Neuron (in vitro differentiated cells): ENCODE results near the gene AZGP1.
"Not testable (repeated sequence)": the region's sequence is repeated elsewhere in the genome, so short reads cannot be mapped to it uniquely, and the experiment has no call there.

ENCODE experiments used
- H2AFZ ChIP-seq: one replicate; pipeline ENCODE4 v1.6.1; 2013; ENCODE audit warnings: low read depth, mild to moderate bottlenecking, inconsistent platforms, low read length, moderate library complexity
- H3K27me3 ChIP-seq: one replicate; pipeline ENCODE4 v1.6.1; 2013; ENCODE audit warnings: low read length; ENCODE audit not compliant: insufficient read depth
- H3K36me3 ChIP-seq: one replicate; pipeline ENCODE4 v1.6.1; 2013; ENCODE audit warnings: low read length; ENCODE audit not compliant: insufficient read depth
- H3K4me1 ChIP-seq: one replicate; pipeline ENCODE4 v1.6.1; 2013; ENCODE audit warnings: low read length; ENCODE audit not compliant: insufficient read depth
- H3K4me3 ChIP-seq: 2 replicates; pipeline ENCODE4 v1.5.1; 2013; ENCODE audit warnings: mild to moderate bottlenecking, low read length, moderate library complexity
- H3K9me3 ChIP-seq: one replicate; pipeline ENCODE4 v1.6.1; 2013; ENCODE audit warnings: low read length

The AZGP1 gene

GRCh38 chr7:100011516-100011915, 35.7 kb upstream of the AZGP1 start:
- H3K27me3 ChIP-seq, result no peaks in the 10 kb centered on the region
- no peak overlapping the region for H2AFZ ChIP-seq
- H3K4me1 ChIP-seq, result peaks cover 7% of the 10 kb centered on the region
- no peaks in the 10 kb centered on the region for H3K9me3 ChIP-seq
- H3K36me3 ChIP-seq, result no peaks in the 10 kb centered on the region
- H3K4me3 ChIP-seq, result no peak overlapping the region

DNA sequence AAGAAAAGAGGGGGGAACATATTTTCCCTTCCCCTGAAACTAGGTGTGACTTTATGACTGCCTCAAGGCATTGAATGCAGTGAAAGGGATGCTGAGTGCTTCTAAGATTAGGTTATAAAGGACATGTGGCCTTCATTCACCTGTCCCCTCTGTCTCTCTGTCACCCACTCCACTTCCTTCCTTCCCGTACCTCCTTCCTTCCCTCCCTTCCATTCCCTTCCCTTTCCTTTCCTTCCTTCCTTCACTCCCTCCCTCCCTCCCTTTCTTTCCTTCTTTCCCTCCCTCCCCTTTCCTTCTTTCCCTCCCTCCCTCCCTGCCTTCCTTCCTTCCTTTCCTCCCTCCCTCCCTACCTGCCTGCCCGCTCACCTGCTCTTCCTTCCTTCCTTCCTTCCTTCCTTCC, 35.1 kb upstream of the AZGP1 start:
- Histone ChIP-seq H3K4me1 (peaks cover 4% of the 10 kb centered on the region), H3K27me3 (no peaks in the 10 kb centered on the region), H2AFZ (no peak overlapping the region), H3K9me3 (no peaks in the 10 kb centered on the region), H3K36me3 (no peaks in the 10 kb centered on the region), H3K4me3 (no peak overlapping the region)

DNA sequence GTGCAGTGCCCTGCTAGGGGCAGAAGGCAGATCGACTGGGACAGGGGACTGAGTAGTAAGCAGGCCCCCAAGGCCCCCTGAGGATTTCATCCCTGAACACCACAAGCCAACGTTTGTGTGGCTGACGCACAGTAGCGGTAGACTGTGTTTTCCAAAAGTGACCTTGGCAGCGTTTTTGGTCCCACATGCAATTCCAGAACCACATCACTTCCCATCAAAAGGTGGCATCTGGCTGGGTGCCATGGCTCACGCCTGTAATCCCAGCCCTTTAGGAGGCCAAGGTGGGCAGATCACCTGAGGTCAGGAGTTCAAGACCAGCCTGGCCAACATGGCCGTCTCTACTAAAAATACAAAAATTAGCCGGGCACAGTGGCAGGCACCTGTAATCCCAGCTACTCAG, 34.1 kb upstream of the AZGP1 start:
- not testable (repeated sequence) for H3K4me3 ChIP-seq, H3K9me3 ChIP-seq, H2AFZ ChIP-seq, H3K36me3 ChIP-seq, H3K4me1 ChIP-seq, H3K27me3 ChIP-seq

DNA sequence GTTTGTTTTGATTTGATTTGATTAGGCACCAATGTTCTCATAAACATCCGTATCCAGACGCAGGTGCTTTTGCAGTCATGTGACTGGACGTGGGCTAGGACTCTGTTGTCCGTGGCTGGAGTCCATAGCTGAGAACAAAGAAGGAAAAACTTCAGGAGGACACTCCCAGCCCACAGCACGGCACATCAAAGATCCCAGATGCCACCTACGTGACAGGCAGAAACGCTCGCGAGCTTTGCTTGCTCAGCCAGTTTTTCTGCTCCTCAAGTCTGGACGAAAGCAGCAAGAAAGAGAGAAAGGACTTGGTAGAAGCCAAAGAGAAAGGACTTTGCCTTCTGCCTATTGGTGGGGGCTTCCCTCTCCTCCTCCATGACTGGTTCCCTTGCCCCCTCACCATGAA, 32.7 kb upstream of the AZGP1 start:
- H3K27me3 ChIP-seq, result no peaks in the 10 kb centered on the region
- H3K4me1 ChIP-seq, result peaks cover 3% of the 10 kb centered on the region
- no peaks in the 10 kb centered on the region for H3K9me3 ChIP-seq
- no peak overlapping the region for H2AFZ ChIP-seq
- no peak overlapping the region for H3K4me3 ChIP-seq
- H3K36me3 ChIP-seq, result no peaks in the 10 kb centered on the region

DNA sequence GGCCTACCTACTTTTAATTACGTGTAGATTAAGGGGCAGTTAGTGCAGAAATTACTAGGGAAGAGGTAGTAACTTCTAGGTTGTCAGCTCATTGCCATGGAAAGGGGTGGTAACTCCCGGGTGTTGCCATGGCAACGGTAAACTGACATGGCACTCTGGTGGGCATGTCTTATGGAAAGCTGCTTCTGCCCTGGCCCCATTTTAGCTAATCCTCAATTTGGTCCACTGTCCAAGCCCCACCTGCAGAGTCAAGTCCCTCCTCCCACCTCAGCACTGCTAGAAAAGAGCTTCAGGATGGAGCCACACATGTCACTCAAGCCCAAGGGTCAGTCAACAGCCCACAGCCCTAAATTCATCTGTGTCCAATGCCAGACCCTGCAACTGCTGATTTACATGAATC, 32.1 kb upstream of the AZGP1 start:
- no peak overlapping the region for H2AFZ ChIP-seq
- H3K36me3 ChIP-seq, result no peaks in the 10 kb centered on the region
- no peak overlapping the region for H3K4me3 ChIP-seq
- H3K9me3 ChIP-seq, result no peaks in the 10 kb centered on the region
- H3K4me1 ChIP-seq, result peaks cover 3% of the 10 kb centered on the region
- no peaks in the 10 kb centered on the region for H3K27me3 ChIP-seq

GRCh38 chr7:100003711-100004661, 28.2 kb upstream of the AZGP1 start:
- Histone ChIP-seq H2AFZ (peak overlapping the region; percentile 57), H3K9me3 (no peaks in the 10 kb centered on the region), H3K4me1 (peaks cover 3% of the 10 kb centered on the region), H3K36me3 (no peaks in the 10 kb centered on the region), H3K27me3 (peaks cover 5% of the 10 kb centered on the region), H3K4me3 (no peak overlapping the region)

DNA sequence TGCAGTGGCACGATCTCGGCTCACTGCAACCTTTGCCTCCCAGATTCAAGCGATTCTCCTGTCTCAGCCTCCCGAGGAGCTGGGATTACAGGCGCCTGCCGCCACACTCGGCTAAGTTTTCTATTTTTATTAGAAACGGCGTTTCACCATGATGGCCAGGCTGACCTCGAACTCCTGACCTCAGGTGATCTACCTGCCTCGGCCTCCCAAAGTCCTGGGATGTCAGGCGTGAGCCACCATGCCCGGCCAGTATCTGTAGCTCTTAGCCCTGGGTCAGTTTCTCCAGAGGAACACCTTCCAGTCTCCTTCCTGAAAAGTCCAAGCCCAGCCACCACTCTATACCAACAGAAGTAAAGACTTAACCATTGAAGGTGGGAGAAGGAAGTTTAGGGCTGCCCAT, 24.4 kb upstream of the AZGP1 start:
- no peak overlapping the region for H2AFZ ChIP-seq
- peaks cover 5% of the 10 kb centered on the region for H3K27me3 ChIP-seq
- H3K9me3 ChIP-seq, result no peaks in the 10 kb centered on the region
- no peak overlapping the region for H3K4me3 ChIP-seq
- H3K36me3 ChIP-seq, result no peaks in the 10 kb centered on the region
- H3K4me1 ChIP-seq, result peaks cover 3% of the 10 kb centered on the region

GRCh38 chr7:99997545-99998137, 21.8 kb upstream of the AZGP1 start:
- Histone ChIP-seq H3K36me3 (no peaks in the 10 kb centered on the region), H3K4me3 (no peak overlapping the region), H3K27me3 (peaks cover 5% of the 10 kb centered on the region)

GRCh38 chr7:99996755-99997544, 21.1 kb upstream of the AZGP1 start:
- H3K4me1 ChIP-seq, result no peaks in the 10 kb centered on the region
- H3K27me3 ChIP-seq, result peaks cover 5% of the 10 kb centered on the region
- H3K4me3 ChIP-seq, result no peak overlapping the region
- H3K36me3 ChIP-seq, result no peaks in the 10 kb centered on the region
- no peaks in the 10 kb centered on the region for H3K9me3 ChIP-seq
- H2AFZ ChIP-seq, result no peak overlapping the region

More at GRCh38 chr7:99997545-99998137, 21.8 kb upstream of the AZGP1 start:
- no peaks in the 10 kb centered on the region for H3K9me3 ChIP-seq
- no peaks in the 10 kb centered on the region for H3K4me1 ChIP-seq
- H2AFZ ChIP-seq, result no peak overlapping the region

- no peaks in the 10 kb centered on the region for H3K36me3 ChIP-seq
- H3K4me1 ChIP-seq, result no peaks in the 10 kb centered on the region
- no peaks in the 10 kb centered on the region for H3K27me3 ChIP-seq
- H3K4me3 ChIP-seq, result no peak overlapping the region
- no peaks in the 10 kb centered on the region for H3K9me3 ChIP-seq
- no peak overlapping the region for H2AFZ ChIP-seq
Measured at GRCh38 chr7:99994819-99995218, 19.0 kb upstream of the AZGP1 start.

- Histone ChIP-seq H2AFZ (no peak overlapping the region), H3K9me3 (no peaks in the 10 kb centered on the region), H3K27me3 (peaks cover 2% of the 10 kb centered on the region), H3K4me3 (no peak overlapping the region), H3K36me3 (no peaks in the 10 kb centered on the region), H3K4me1 (no peaks in the 10 kb centered on the region)
Measured at GRCh38 chr7:99992330-99993038, 16.7 kb upstream of the AZGP1 start.

- H3K36me3 ChIP-seq, H3K27me3 ChIP-seq, H3K9me3 ChIP-seq, H3K4me1 ChIP-seq, H3K4me3 ChIP-seq, H2AFZ ChIP-seq: not testable (repeated sequence)
Measured at GRCh38 chr7:99991543-99991942, 15.7 kb upstream of the AZGP1 start.
